ENCODE data around the gene TLK2.
"Not testable (repeated sequence)": the region's sequence is repeated elsewhere in the genome, so short reads cannot be mapped to it uniquely, and the experiment has no call there.

TLK2 gene

DNA sequence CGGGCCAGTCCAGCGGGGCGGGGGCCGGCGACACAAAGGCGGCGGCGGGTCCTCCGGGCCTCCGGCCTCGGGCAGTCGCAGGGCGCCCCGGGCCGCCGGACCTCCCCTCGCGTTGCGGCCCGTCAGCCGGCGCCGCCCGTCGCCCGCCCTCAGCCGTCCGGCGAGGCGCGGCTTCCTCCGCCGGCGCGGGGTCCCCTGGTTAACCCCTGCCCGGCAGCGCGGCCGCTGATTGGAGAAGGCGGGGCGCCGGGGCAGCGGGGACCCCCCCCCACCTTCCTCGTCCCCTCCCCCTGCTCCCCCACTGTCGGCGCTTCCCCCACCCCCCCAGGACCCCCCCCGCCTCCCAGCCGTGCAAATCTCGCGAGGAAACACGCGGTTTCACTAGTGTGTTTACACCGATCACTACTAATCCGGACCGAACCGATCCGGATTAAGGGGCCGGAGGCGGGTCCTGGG, at the start of gene TLK2:
Gene TLK2, plus strand, starts transcription at position 402 of the 456 bp plus-strand sequence. CDS start 2,301 bp downstream, outside the sequence.
- peak; percentile 58 to 64 for DNase-seq (ENCODE audit: extremely low read depth in 1 of 2, low read depth in 1 of 2)

DNA sequence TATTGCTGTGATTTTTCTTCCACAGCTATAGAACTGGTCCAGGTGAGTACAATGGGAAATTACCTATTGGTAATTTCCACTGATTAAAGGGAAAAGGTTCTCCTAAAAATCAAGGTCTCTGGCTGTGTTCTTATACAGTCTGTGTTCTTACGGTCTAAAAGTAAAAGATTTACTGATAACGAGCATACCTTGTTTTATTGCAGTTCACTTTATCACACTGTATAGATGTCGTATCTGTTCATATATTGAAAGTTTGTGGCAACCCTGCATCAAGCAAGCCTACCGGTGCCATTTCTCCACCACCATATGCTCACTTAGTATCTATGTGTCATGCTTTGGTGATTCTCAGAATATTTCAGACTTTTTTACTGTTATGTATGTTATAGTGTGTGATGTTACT, 43.4 kb upstream of the TLK2 start:
- not testable (repeated sequence) for DNase-seq (ENCODE audit: extremely low read depth in 1 of 2, low read depth in 1 of 2)

DNA sequence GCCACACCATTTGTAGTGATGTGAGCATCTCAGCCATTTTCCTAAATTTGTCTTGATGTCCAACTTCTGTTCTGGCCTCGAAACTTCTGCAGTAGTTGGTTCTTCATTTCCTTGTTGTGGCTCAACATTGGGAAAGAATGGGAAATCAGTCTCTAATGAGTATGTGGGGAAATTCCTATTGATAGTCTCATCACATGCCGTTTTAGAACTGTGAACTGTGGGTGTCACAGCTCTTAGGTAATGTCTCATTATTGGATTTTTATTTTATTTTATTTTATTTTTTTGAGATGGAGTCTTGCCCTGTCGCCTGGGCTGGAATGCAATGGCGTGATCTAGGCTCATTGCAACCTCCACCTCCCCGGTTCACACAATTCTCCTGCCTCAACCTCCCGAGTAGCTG, 37.4 kb upstream of the TLK2 start:
- DNase-seq (ENCODE audit: extremely low read depth in 1 of 2, low read depth in 1 of 2), result not testable (repeated sequence)

DNA sequence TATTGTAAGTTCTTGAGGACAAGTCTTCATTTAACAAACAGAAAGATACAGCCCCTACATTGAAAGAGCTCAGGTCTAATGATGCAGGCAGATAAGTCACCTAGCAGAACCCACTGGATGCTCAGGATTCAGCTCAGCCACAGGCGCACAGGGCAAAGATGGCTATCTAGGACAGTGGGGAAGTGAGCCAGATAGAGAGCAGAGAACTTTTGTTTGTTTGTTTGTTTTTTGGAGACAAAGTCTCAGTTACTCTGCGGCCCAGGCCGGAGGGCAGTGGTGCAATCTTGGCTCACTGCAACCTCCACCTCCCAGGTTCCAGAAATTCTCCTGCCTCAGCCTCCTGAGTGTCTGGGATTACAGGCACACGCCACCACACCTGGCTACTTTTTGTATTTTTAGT, 34.6 kb upstream of the TLK2 start:
- no peak for DNase-seq (ENCODE audit: extremely low read depth in 1 of 2, low read depth in 1 of 2)

DNA sequence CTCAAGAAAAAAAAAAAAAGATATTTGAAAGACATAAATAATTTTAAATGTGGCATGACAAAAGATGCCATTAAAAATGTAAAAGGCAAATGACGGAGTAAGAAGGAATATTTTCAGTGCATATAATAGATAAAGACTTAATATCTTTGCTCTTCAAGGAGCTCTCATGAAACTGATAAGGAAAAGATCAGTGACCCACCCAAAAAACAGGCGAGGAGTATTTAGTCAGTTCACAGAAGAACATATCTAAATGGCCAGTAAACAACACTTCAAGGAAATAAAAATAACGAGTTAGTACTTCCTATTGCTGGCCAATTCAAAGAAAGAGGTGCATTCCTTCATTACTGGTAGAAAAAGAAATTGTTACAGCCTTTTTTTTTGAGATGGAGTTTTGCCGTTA, 32.8 kb upstream of the TLK2 start:
- DNase-seq (ENCODE audit: extremely low read depth in 1 of 2, low read depth in 1 of 2), result not testable (repeated sequence)

DNA sequence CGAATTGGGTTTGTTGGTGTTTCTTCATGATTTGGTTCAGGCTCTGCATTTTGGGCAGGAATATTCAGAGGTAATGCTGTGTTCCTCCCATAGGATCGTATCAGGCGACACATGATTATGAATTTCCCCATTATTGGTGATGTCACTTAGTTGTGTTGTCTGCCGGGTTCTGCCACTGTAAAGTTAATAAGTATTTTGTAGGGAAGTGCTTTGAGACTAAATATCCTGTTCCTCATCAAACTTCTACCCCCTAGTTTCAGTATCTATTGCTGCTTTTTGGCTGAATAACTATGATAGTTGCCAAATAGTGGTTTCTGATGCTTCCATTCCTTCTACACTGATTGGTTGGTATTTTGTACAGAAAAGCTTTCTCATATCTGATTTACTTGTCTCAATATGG, 26.4 kb upstream of the TLK2 start:
- DNase-seq (ENCODE audit: extremely low read depth in 1 of 2, low read depth in 1 of 2), result not testable (repeated sequence)

DNA sequence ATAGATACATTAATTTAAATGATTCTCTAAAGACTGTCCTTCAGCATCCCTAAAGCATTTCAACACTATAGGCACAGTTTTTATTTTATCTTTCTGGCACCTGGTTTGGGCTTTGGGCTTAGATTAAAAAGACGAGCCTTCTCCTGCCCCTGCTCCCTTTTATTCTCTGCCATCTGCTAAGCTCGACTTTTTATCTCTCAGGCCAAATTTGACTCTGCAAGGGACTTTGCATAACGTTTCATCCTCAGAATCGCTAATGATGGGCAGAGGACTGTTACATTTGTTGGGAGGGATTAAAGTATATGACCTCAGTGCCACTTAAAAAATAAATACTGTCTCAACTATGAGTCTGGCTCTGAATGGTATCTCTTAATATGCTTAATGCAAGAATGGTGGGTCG, 25.6 kb upstream of the TLK2 start:
- not testable (repeated sequence) for DNase-seq (ENCODE audit: extremely low read depth in 1 of 2, low read depth in 1 of 2)

DNA sequence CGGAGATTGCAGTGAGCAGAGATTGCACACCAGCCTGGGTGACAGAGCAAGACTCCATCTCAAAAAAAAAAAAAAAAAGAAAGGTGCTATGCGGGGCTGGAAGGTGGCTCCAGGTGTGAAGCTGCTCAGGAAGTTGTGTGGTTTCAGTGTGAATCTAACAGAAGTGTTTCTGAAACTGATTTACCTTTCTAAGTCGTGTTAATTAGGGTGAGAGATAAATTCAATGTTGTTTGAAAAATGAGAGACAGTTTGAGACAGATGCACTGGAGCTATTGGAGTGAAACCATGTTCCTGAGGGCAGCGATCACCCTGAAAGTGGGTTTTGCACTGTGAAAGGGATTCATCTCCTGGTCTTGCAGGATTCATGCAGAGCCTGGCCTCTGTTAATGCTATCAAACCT, 25.0 kb upstream of the TLK2 start:
- DNase-seq (ENCODE audit: extremely low read depth in 1 of 2, low read depth in 1 of 2), result not testable (repeated sequence)

DNA sequence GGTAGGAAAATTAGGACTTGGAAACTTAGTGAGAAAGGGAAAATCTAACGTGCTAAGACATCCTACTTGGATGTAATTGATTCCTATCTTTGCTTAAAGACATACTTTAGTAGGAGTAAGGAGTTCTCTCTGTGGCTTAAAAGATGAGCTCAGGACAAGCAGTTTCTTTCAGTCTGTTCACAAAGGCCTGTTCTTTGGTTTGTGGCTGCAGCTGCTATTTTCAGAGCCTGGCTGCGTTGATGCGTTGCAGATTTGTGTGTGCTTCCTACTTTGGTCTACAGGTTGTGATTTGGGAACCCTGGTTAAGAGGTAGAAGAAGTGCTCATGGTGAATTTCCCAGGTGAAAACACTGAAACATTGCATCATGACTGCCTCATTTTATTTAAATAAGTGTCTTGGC, 24.5 kb upstream of the TLK2 start:
- DNase-seq (ENCODE audit: extremely low read depth in 1 of 2, low read depth in 1 of 2), result not testable (repeated sequence)

DNA sequence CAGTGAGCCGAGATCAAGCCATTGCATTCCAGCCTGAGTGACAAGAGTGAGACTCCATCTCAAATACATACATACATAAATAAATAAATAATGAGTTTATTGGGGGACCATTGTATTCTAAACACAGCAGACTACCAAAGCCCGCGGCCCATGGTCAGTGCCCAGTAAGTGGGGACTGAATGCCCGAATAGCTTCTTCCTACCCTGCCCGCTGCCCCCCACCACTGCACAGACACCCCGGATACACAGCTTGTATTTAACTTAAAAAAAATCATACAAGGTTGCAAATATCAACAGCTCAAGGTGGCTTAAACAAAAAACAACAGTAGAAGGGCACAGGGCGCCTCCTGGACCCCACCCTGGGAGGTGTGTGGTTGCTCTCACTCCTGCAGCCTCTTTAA, 22.6 kb upstream of the TLK2 start:
- no peak for DNase-seq (ENCODE audit: extremely low read depth in 1 of 2, low read depth in 1 of 2)

DNA sequence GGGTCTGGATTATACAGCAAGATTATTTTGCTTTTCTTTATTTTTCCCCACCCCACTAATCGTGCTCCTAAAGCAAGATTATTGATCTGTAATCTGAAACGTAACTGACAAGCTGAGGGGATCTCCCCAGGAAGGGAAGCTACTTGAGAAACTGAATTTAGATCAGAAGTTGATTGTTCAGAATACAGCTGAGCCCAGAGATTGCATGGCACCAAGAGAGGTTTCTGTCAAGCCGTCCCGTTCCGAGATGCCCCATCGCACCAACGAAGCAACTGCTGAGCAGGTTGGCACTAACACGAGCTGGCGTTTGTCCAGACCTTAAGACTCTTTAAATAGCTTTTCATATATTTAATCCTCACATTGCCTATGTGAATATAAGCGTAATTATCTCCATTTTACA, 20.1 kb upstream of the TLK2 start:
- not testable (repeated sequence) for DNase-seq (ENCODE audit: extremely low read depth in 1 of 2, low read depth in 1 of 2)

DNA sequence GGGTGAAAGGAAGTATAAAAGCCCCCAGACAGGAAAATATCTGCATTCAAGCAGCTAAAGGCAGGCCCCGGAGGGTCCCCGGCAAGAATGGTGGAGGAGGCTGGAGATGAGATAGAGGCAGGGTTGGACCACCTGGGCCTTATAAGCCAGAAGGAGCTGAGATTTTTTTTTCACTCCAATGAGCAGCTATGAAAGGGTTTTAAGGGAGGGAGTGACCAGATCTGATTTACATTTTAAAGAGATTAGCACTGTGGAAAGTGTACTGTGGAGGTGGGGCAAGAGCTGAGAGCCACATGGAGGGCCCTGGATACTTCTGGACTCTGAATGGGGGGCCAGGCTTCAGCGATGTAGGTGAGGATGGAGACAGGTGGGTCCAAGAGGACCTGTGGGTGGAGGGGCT, 14.2 kb upstream of the TLK2 start:
- DNase-seq (ENCODE audit: extremely low read depth in 1 of 2, low read depth in 1 of 2), result not testable (repeated sequence)

DNA sequence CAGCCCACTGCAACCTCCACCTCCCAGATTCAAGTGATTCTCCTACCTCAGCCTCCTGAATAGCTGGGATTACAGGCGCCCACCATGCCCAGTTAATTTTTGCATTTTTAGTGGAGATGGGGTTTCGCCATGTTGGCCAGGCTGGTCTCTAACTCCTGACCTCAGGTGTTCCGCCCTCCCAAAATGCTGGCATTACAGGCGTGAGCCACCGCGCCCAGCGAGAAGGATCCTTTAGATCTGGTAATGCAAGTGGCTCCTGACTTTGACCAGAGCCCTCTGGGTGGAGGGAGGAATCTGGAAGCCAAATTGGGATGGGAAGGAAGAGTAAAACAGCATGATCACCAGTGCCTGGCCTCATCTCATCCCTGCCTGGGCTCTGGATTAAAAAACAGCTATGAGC, 13.4 kb upstream of the TLK2 start:
- not testable (repeated sequence) for DNase-seq (ENCODE audit: extremely low read depth in 1 of 2, low read depth in 1 of 2)

DNA sequence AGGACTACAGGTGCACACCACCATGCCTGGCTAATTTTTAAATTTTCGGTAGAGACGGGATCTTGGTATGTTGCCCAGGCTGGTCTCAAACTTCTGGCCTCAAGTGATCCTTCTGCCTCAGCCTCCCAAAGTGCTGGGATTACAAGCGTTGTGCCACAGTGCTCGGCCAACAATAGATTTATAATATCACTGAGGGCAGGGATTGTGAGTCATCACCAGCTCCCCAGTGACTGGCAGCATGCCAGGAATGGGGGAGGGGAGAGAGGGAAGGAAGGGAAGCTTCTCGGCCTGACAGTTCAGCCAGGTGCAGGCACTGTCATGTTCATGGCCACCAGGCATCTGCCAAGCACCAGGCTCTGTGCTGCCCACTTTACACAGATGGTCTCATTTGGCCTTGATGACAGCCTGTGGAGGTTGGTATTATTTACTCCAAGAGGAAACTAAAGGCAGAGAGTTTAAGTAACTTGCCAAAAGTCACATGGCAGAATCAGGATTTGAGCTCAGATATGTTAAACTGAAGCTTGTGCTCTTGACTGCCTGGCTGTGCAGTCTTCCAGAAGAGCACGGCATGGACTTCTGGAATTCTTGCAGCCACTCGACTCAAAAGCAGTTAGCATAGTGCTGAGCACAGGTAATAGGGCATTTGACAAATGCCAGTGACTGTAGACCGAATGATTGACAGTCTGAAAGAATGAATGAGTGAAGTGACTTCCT, 7.8 kb upstream of the TLK2 start:
- DNase-seq (ENCODE audit: extremely low read depth in 1 of 2, low read depth in 1 of 2), result peak in 1 of 2 donors; percentile 37

DNA sequence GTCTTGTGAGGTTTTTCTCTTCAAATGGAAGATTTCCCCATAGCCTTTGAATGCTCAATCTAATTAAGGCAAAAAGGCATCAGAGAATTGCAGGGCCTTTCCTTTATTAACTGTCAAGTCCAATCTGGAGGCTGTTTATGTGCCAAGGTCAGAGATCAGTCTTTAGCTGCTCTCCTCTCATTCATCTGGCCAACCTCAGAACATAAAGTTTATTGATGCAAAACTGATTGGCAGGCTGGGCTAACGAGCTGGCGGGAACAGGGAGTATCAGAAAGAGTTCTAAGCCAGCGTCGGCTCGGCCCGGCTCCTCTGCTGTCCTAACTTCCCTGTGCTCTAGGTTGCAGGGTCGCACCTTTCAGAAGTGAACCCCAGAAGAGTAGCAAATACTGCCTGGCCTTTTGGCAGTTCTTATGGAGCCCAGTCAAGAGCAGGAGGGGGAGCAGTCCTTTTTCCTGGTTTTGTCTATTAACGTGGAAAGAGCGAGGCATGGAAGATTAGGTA, 7.2 kb upstream of the TLK2 start:
- not testable (repeated sequence) for DNase-seq (ENCODE audit: extremely low read depth in 1 of 2, low read depth in 1 of 2)

DNA sequence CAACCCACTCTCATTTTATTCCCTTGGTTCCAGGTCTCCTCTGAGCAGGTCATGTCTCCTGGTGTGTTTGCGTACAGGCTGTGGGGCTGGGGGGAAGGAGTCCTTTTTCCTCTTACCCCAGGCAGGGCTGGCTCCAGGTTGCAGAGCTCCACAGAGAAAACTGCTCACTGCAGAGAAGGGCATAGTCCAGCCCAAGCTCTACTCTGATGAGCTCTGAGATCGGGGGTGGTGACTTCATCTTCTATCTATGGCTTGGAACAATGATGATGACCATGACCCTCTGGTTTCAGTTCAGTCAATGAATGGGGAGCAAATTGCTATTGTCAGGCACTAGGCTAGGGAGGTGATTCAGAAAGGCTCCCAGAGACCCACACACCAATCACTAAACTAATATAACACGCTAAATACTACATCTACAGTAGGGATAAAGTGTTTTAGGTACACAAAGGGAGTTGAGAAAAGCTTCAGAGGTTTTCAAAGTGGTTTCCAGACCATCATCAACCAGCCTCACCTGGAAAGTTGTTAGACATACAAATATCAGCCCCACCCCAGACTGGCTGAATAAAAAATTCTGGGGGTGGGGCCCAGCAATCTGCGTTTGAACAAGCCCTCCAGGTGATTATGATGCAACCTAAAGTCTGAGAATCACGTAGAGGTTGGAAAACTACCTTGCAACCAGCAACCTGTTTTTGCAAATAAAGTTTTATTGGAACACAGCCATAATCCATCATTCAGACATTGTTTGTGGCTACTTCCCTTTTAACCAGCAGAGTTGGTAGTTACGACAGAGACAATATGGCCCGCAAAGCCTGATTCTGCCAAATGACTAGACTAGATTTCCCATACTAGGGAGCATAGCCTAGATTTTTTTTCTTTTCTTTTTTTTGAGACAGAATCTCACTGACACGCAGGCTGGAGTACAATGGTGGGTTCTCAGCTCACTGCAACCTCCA, 5.3 kb upstream of the TLK2 start:
- not testable (repeated sequence) for DNase-seq (ENCODE audit: extremely low read depth in 1 of 2, low read depth in 1 of 2)

DNA sequence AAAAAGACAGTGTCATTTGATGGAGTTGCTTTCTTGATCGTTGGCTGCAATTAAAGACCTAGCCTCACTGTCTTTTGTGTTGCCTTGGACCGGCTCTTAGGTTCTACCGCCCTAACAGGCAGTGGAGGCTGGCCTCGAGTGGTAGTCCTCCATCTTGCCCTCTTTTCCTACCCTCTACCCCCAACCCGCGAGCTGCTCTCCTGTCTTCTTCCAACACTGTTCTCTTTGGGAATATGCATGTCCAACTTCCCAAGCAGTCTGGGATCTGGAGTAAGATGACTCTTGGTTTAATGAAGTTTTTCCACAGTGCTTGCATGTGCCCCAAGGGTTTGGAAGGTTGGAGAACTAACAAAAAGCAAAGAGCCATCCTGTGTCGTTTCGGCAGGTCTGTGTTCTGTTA, 1.5 kb upstream of the TLK2 start:
- DNase-seq (ENCODE audit: extremely low read depth in 1 of 2, low read depth in 1 of 2), result not testable (repeated sequence)

DNA sequence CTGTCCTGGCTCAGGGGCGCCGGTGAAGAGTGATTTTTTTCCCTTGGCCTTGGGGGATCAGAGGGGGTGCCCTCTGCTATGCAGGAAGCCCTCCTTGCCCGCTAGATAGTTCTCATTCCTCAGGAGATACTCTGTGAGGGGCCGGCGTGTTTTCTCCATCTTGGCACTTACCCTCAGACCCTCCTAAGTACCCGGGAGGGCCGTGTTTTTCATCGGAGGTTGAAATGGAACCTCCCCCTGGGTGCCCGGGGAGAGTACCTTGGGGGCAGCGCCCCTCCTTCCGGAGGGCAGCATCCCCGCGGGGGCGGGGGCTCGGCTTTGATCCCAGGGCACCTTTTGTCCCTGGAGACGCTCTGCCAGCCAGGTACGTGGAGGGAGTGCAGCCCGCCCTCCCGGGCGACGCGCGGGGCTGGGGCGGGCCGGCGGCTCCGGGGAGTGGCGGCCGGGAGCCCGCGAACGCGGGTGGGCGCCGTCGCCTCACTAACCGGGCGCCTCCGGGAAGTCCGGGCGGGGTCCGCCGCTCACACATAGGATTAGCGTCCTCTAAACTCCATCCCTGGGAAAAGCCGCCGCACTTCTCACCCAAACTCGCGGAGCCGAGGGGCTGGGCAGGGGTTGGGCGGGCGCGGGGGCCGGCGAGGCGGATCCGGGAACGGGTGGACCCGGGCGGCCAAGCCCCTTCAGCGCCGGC, 762 bp upstream of the TLK2 start:
- not testable (repeated sequence) for DNase-seq (ENCODE audit: extremely low read depth in 1 of 2, low read depth in 1 of 2)

DNA sequence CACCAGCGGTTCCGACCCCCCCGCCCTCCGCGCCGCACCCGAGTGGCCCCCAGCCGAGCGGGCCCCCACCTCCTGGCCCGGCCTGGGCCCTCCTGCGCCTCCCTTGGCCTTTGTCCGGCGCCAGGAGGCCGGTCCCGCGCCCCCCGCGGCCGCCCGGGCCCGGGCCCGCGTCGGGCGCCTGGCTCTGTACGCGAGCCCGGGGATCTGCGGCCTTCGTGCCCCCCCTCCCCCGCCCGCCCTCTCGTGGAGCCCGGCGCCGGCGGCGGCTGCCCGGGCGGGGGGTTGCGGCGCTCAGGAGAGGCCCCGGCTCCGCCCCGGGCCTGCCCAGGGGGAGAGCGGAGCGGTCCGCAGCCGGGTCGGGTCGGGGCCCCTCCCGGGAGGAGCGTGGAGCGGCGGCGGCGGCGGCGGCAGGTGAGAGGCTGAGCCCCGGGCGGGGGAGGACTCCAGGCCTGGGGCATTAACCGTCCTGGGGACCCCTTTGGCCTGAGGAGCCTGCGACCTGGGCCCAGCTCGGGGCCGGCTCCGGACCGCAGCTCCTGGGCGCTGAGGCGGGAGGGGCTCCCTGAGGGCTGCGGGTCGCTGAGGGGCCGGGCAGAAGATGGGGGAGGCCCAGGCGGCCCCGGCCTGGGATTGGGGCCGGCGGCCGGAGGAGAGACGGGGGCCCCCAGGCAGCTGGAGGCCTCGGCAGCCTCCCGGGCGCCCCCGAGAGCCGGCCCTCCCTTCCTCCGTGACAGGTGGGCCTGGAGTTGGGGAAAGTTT, 434 bp downstream of the TLK2 start:
- not testable (repeated sequence) for DNase-seq (ENCODE audit: extremely low read depth in 1 of 2, low read depth in 1 of 2)

DNA sequence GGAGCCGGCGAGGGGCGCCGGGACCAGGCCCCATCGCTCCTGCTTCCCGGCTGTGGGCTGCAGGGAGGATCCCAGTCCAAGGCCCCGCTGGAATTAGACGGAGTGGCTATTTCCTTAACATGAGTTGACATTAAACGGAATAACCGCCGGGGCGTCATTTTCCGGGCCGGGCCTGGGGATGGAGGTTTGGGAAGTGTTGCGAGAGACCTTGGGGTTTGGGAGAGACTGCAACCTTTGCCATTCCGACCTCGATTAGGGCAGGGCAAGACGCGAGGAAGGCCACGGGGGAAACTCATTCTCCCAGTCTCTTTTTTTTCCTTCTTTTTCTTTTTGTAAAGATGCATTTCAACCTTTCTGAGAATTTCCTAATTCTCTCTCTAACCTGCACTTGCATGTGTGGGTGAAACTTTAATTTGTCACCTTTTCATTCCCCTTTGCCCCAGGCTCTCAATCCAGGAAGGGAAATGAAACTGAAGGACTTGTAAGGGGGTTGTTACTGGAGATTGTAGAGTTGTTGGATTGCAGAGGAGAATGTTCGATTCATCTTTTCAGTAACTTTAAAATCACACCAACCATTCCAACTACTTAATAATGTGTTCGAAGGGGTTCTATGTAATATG, 1.1 kb downstream of the TLK2 start:
- not testable (repeated sequence) for DNase-seq (ENCODE audit: extremely low read depth in 1 of 2, low read depth in 1 of 2)

All from stimulated activated CD8-positive, alpha-beta memory T cell treated with anti-CD3 and anti-CD28 coated beads, Interleukin-7, amount 100 ng/mL, for 48 hours (primary cell).